Endothelial cell (in vitro differentiated cells): Measurements from ENCODE around the gene WWP2. TPM values are rescaled to one million over a fixed set of nuclear protein-coding genes. Genes with fewer than 3 reads are reported as not detected.

Experiments
- DNase-seq: peaks from one replicate; pipeline ENCODE4 v3.0.0; 2021; ENCODE audit warnings: low spot score
- H3K27ac Mint-ChIP-seq: one replicate; pipeline ENCODE4 v1.8.0; 2021; ENCODE audit warnings: mixed read lengths, inconsistent platforms; ENCODE audit not compliant: unreplicated experiment
- H3K27me3 Mint-ChIP-seq: one replicate; pipeline ENCODE4 v1.8.0; 2021; ENCODE audit warnings: mild to moderate bottlenecking, moderate library complexity, mixed read lengths, inconsistent platforms; ENCODE audit not compliant: unreplicated experiment
- H3K36me3 Mint-ChIP-seq: one replicate; pipeline ENCODE4 v1.8.0; 2021; ENCODE audit warnings: mild to moderate bottlenecking, low read depth, mixed read lengths, inconsistent platforms; ENCODE audit not compliant: unreplicated experiment
- H3K4me1 Mint-ChIP-seq: one replicate; pipeline ENCODE4 v1.8.0; 2021; ENCODE audit warnings: mild to moderate bottlenecking, mixed read lengths, inconsistent platforms; ENCODE audit not compliant: unreplicated experiment
- H3K4me3 Mint-ChIP-seq: one replicate; pipeline ENCODE4 v1.8.0; 2021; ENCODE audit warnings: mild to moderate bottlenecking, mixed read lengths, inconsistent platforms; ENCODE audit not compliant: unreplicated experiment
- H3K9me3 Mint-ChIP-seq: one replicate; pipeline ENCODE4 v1.8.0; 2021; ENCODE audit warnings: mixed read lengths, inconsistent platforms; ENCODE audit not compliant: unreplicated experiment
- total RNA-seq: library from RNA; stranded (reverse); fragmentation: NEBNext Ultra II Directional; extraction: Animal tissue kit (Norgen Biotek cat#: 25700); gene quantifications from one replicate; pipeline ENCODE4 v1.2.1, GENCODE V29; 2021; ENCODE audit not compliant: unreplicated experiment
- TF ChIP-seq, protein P1 (sequence below): fragments of 200-600 bp; sonication (generic); IDR thresholded peaks from one replicate; pipeline ENCODE4 v1.5.0; 2021; ENCODE audit warnings: antibody characterized with exemption; ENCODE audit not compliant: unreplicated experiment

The WWP2 gene
- total RNA-seq, 1 donor from 2014 or later, result 35.3 TPM

DNA sequence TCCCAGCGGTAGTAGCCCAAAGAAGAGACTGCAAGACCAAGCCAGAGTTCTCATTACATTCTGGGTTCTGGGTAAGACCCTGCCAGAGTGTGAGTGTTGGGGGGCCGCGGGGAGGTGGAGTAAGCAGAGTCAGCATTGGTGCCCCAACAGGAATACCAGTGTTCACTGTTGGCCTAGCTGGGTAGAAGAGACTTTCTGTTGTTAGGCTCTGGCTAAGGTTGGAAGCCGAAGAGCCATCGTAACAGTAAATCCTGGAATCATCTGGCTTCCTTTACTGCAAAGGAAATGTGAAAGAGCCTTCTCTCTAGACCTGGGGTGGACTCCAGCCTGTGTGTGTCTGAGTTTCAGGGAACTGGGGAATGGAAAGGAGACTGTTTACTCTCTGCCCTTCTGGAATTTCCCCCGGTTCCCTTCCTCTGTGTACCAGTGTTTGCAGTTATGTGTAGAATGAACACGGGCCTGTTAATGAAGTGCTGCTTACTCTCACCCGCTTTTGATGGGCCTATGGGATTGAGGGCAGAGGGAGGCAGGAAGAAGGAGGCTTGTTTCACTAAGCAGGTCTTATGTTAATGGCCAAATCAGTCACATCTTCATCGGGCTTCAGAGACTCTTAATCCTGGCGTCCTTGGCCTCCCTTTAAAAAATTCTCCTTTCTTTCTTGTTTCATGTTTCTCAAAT is 68.5 kb downstream of the WWP2 start:
- H3K27ac Mint-ChIP-seq, result no peak overlapping the region
- H3K36me3 Mint-ChIP-seq, result no peaks in the 10 kb centered on the region
- no peak overlapping the region for H3K4me3 Mint-ChIP-seq
- peaks cover 12% of the 10 kb centered on the region for H3K4me1 Mint-ChIP-seq
- TF ChIP-seq, protein P1, sequence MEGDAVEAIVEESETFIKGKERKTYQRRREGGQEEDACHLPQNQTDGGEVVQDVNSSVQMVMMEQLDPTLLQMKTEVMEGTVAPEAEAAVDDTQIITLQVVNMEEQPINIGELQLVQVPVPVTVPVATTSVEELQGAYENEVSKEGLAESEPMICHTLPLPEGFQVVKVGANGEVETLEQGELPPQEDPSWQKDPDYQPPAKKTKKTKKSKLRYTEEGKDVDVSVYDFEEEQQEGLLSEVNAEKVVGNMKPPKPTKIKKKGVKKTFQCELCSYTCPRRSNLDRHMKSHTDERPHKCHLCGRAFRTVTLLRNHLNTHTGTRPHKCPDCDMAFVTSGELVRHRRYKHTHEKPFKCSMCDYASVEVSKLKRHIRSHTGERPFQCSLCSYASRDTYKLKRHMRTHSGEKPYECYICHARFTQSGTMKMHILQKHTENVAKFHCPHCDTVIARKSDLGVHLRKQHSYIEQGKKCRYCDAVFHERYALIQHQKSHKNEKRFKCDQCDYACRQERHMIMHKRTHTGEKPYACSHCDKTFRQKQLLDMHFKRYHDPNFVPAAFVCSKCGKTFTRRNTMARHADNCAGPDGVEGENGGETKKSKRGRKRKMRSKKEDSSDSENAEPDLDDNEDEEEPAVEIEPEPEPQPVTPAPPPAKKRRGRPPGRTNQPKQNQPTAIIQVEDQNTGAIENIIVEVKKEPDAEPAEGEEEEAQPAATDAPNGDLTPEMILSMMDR, result no peak
- no peak for DNase-seq
- H3K27me3 Mint-ChIP-seq, result no peaks in the 10 kb centered on the region
- no peaks in the 10 kb centered on the region for H3K9me3 Mint-ChIP-seq

DNA sequence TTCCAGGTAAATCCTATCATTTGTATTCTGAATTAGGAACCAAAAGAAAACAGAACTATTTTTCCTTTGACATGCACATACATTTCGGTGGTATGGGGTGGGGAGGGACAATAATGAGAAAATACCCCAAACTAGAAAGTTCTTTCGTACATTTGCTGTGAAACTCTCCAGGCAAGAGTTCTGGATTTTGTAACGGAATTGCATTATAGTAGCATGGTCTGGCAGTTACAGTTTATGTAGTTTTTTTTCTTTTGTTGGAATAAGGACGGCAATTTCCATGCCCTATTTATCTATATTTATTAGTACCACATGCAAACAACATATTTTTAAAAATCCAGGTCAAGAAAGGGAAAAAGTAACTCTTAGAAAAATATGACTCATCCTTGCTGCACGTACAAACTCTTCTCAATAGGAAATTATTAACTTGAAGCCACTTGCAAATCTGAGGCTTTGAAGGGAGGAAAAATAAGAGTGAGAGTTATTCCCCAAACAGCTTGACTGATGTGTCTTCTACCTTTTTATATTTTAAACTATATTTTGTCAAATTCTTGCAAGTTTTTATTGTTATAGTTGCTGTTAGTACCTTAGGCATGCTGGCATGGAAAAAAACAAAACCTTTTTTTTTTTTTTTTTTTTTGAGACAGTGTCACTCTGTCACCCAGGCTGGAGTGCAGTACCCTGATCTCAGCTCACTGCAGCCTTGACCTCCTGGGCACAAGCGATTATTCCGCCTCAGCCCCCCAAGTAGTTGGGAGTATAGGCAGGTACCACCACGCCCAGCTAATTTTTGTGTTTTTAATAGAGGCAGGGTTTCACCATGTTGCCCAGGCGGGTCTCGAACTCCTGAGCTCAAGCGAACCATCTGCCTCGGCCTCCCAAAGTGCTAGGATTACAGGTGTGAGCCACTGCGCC is 69.3 kb downstream of the WWP2 start:
- H3K27ac Mint-ChIP-seq, result no peak overlapping the region
- no peaks in the 10 kb centered on the region for H3K36me3 Mint-ChIP-seq
- no peak overlapping the region for H3K4me3 Mint-ChIP-seq
- no peak for DNase-seq
- no peaks in the 10 kb centered on the region for H3K9me3 Mint-ChIP-seq
- H3K27me3 Mint-ChIP-seq, result no peaks in the 10 kb centered on the region
- TF ChIP-seq, protein P1, result no peak
- H3K4me1 Mint-ChIP-seq, result peaks cover 12% of the 10 kb centered on the region

DNA sequence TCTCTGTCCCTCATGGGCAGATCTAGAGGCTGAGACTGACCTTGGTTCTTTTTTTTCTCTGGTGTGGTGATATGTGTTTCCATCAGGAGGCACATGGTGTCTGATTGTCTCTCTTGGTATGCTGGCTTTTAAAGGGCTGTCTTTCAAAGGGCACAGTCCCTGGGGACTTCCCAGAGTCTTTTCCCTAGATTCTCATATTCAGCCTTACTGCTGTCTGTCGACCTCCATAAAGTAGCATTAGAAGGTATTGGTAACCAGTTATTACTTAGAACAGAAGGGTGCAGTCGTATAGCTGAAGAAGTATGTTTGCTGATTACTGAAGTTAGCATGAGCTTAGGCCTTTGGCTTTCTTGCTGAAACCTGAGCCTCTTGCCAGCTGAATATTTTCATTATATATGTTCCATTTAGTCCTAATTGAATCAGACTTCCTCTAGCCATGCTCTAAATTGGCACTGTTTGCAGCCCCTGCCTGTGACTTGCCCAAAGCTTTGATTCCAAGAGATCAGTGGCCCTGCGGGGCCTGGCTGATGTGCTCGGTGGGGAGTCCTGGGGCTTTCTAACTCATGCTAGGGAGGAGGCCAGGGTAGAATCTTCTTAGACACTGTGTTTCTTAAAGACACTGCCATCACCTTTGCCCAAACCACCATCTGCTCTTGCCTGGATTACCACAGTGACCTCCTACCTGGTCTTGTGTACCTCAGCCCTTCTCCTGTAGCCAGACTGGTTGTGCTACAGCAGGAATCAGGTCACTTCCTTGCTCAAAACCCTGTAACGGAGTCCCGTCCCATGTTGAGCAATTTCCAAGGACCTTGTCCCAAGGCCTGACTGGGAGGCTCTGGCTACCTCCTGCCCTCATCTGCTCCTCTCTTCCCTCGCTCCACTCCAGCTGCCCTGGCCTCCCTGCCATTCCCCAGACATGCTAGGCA is 71.5 kb downstream of the WWP2 start:
- TF ChIP-seq, protein P1, result no peak
- no peak overlapping the region for H3K4me3 Mint-ChIP-seq
- peaks cover 14% of the 10 kb centered on the region for H3K4me1 Mint-ChIP-seq
- peak overlapping the region; percentile 48 for H3K27ac Mint-ChIP-seq
- DNase-seq, result no peak
- no peaks in the 10 kb centered on the region for H3K27me3 Mint-ChIP-seq
- H3K36me3 Mint-ChIP-seq, result no peaks in the 10 kb centered on the region
- H3K9me3 Mint-ChIP-seq, result no peaks in the 10 kb centered on the region

DNA sequence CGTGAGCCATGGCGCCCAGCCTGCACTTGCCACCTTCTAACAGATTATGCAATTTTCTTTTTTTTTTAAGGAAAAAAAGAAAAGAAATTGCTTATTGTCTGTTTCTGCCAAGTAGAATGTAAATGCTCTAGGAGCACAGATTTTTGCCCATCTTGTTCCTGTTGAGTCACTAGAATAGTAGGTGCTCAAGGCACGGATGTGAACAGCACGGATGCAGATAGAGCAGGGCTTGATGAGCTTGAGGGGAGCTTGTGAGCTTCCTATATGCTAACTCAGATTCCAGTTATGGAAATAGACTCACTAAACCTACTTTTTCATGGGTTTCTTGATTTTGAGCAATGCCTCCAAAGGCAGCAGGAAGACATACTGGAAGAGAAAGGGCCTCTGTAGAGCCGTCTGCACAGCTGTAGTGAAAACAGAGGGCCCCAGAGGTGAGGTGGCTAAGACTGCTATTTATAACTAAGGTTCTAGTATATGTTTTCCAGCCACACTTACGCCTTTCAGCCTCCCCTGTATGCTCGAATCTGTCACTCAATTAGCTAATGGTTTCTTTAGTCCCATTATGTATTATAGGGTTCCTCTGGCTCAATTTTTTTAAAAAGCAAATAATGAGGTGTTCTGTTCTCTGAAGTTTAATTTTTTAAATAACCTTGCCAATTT is 72.8 kb downstream of the WWP2 start:
- no peak for DNase-seq
- Mint-ChIP-seq H3K27ac (no peak overlapping the region), H3K27me3 (peaks cover under 1% of the 10 kb centered on the region), H3K9me3 (no peaks in the 10 kb centered on the region), H3K4me3 (no peak overlapping the region), H3K4me1 (peaks cover 15% of the 10 kb centered on the region), H3K36me3 (no peaks in the 10 kb centered on the region)
- TF ChIP-seq, protein P1, result no peak
